GM12801 (cell line): ENCODE measurements around the gene DCC.

Experiments
- CTCF ChIP-seq: IDR thresholded peaks from one replicate; pipeline ENCODE4 v1.5.1; 2011; ENCODE audit warnings: control low read depth; ENCODE audit not compliant: insufficient read length; ENCODE audit errors: extremely low read depth

Gene DCC

GRCh38 chr18:52869349-52869923, 529.4 kb downstream of the DCC start:
- no peak for TF ChIP-seq CTCF

- no peak for TF ChIP-seq CTCF
Observed at GRCh38 chr18:52869942-52870907, 530.2 kb downstream of the DCC start.

GRCh38 chr18:52874774-52875173, 534.8 kb downstream of the DCC start:
- TF ChIP-seq CTCF = no peak

GRCh38 chr18:52875725-52876124, 535.7 kb downstream of the DCC start:
- TF ChIP-seq CTCF = no peak

- TF ChIP-seq CTCF = no peak
Observed at GRCh38 chr18:52888014-52888413, 548.0 kb downstream of the DCC start.

- TF ChIP-seq CTCF = no peak
Observed at GRCh38 chr18:52894801-52895200, 554.8 kb downstream of the DCC start.

- TF ChIP-seq CTCF = no peak
Observed at GRCh38 chr18:52897611-52898484, 557.9 kb downstream of the DCC start.
